Mononuclear cell (primary cell): ENCODE data around the gene ADORA2A. TPM values are rescaled to one million over a fixed set of nuclear protein-coding genes. Genes with fewer than 3 reads are reported as not detected.

Source experiments
- H3K27me3 ChIP-seq: 2 replicates; pipeline ENCODE4 v1.6.0; 2011; ENCODE audit warnings: low read length, control low read depth; ENCODE audit not compliant: insufficient read depth
- H3K4me1 ChIP-seq: 2 replicates; pipeline ENCODE4 v1.5.1; 2011; ENCODE audit warnings: mild to moderate bottlenecking, low read length, control low read depth; ENCODE audit not compliant: insufficient read depth
- H3K4me3 ChIP-seq: 2 replicates; pipeline ENCODE4 v1.5.1; 2011; ENCODE audit warnings: mild to moderate bottlenecking, low read length, moderate library complexity
- H3K9me3 ChIP-seq: 2 replicates; pipeline ENCODE4 v1.5.1; 2011; ENCODE audit warnings: low read depth, mild to moderate bottlenecking, control low read depth, low read length
- total RNA-seq: library from RNA; depleted of rRNA; stranded (reverse); fragments of >200 nt; gene quantifications from one replicate; pipeline ENCODE4 v1.2.3, GENCODE V29; 2012

Gene ADORA2A
- 34.3 TPM for total RNA-seq

DNA sequence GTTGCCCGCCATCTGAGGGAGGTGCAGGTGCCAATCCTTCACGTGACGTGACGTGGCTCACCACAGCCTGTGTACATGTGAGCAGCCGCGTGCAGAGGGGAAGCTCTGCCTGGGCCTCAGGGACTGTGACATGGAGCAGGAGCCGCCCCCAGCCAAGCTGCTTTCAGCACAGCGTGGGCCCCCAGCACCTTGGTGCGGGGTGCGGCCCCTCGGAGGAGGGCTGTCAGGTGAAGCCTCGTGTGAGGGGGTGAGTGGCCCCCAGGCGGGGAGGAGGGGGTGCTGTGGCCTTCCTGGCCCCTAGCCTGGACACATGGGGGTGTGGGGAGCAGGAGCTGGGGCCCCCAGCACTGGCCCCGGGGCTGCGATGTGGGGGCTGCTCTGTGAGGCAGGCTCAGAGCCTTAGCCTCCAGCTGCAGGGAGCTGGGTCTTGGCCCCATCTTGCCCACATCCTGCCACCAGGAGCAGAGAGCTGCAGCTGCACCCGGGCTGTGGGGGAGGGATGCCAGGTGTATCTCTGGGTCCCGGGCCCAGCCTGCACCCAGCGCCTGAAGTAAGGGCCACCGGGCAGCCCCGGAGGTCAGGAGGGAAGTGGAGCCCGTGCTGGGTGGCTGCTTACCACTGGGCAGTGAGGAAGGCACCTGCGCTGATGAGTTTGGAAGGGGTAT is at the start of gene ADORA2A:
ADORA2A (plus strand) TSS at position 100 of the 665 bp plus-strand sequence. CDS start 5,806 bp downstream, outside the sequence.
- H3K9me3 ChIP-seq: no peaks in the 10 kb centered on the region

GRCh38 chr22:24379536-24379935 is 47.9 kb upstream of the ADORA2A start:
- Histone ChIP-seq H3K4me3 (no peak overlapping the region), H3K4me1 (peaks cover 16% of the 10 kb centered on the region), H3K9me3 (no peaks in the 10 kb centered on the region), H3K27me3 (no peaks in the 10 kb centered on the region)

More for the DNA sequence above, at the start of gene ADORA2A:
- Histone ChIP-seq H3K4me3 (peak within 1 kb of the TSS; percentile 48), H3K27me3 (no peaks in the 10 kb centered on the region), H3K4me1 (peaks cover 89% of the 10 kb centered on the region)

DNA sequence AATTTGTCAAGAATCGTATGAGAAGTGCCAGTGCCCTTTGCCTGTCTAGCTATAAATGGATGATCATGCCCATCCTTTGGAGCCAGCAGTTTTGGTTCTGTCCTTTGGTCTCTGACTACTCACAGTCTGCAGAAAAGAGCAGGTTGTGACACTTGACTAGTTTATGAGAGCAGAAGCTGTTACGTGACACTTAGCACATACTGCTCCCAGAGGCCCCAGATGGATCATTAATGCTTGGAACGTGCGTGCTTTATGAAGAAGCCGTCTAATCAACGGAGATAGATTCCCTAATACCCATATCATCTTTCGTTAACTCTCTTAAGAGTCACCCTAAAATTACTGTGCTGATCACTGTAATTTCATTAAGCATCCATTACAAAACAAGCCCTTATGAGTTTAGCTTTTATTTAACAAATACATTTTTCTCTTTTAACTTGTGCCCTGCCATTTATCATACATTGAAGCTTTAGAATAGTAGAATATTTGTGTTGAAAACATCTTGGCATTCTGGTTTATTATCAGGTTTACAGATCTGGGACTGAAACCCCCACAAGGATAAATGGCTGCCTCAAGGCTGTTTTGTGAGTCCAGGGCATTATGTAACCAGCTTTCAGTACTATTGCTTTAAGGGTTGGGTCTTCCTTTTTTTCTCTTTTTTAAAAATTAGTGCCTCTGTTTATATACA is 47.0 kb upstream of the ADORA2A start:
- H3K4me1 ChIP-seq: peaks cover 16% of the 10 kb centered on the region
- H3K9me3 ChIP-seq: no peaks in the 10 kb centered on the region
- H3K4me3 ChIP-seq: no peak overlapping the region
- no peaks in the 10 kb centered on the region for H3K27me3 ChIP-seq

GRCh38 chr22:24380905-24381230 is 46.5 kb upstream of the ADORA2A start:
- Histone ChIP-seq H3K27me3 (no peaks in the 10 kb centered on the region), H3K9me3 (no peaks in the 10 kb centered on the region), H3K4me3 (no peak overlapping the region), H3K4me1 (peaks cover 12% of the 10 kb centered on the region)

DNA sequence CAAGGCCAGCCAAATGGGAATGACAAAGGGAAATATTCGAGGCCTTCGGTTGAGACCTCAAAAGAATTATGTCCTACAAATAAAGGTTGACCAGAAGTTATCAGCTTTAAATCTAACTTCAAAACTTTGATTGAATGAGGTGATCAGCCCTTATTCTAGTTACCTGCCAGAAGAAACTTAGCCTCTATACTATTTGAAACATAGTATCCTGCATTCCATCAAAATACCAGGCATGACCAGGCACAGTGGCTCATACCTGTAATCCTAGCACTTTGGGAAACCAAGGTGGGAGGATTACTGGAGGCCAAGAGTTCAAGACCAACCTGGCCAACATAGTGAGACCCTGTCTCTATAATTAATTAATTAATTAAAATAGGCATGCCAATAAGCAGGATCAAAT is 44.3 kb upstream of the ADORA2A start:
- no peaks in the 10 kb centered on the region for H3K9me3 ChIP-seq

DNA sequence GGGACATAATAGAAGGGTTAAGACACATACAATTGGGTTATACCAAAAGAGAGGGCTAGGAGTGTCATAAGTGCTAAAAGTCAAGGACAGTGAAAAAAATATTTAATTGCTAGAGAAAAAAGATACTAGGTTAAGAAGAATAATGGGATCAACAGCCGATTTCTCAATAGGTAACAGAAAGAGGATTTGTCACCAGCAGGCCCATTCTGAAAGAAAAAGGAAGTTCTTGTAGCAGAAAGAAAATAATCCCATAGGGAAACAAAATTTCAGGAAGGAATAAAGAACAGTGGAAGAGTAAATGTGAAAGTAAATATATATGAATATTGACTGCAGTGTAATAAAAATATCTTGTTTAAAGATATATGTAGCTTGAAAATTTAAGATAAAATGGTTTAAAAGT is 43.3 kb upstream of the ADORA2A start:
- H3K4me1 ChIP-seq: peaks cover 10% of the 10 kb centered on the region
- no peaks in the 10 kb centered on the region for H3K27me3 ChIP-seq
- H3K9me3 ChIP-seq: no peaks in the 10 kb centered on the region
- H3K4me3 ChIP-seq: no peak overlapping the region

More for the DNA sequence above, 44.3 kb upstream of the ADORA2A start:
- H3K4me3 ChIP-seq: no peak overlapping the region
- H3K27me3 ChIP-seq: no peaks in the 10 kb centered on the region
- peaks cover 9% of the 10 kb centered on the region for H3K4me1 ChIP-seq

DNA sequence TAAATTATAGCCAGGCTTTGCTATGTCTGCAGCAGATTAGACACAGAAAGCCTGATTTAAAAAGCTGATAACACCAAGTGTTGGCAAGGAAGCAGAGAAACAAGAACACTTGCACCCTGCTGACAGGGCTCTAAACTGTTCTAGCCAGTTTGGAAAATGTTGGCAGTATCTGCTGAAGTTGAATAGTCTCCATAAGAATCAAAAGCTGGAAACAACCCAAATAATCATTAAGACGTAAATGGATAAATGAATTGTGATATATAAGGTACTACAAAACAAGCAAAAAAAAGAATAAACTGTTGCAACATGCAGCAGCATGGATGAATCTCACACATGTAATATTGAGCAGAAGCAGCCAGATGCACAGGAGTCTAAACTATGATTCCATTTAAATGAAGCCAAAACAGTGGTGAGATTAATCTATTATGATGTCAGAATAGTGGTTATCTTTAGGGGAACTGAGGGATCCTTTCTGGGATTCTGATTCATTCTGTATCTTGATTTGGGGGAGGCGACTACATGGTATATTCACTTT is 40.4 kb upstream of the ADORA2A start:
- no peak overlapping the region for H3K4me3 ChIP-seq
- no peaks in the 10 kb centered on the region for H3K9me3 ChIP-seq
- peaks cover 11% of the 10 kb centered on the region for H3K4me1 ChIP-seq
- H3K27me3 ChIP-seq: no peaks in the 10 kb centered on the region

DNA sequence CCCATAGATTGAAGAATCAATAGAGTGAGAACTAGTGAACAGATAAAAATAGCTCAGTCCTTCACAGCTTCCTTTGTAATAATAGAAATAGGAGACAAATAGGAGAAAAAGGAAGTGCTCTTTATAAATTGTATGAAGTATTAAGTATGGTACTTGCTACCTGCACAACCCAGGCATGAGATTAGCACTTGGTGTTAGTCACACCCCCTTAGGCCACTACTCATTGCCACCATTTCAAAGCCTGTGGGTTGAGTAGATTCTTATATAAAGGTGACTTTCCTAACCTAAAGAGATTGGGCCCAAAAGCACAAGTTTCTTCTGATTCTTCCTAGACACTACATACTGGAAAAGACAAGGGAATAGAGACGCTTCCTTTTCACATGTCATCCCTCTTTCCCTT is 37.7 kb upstream of the ADORA2A start:
- H3K4me1 ChIP-seq: peaks cover 20% of the 10 kb centered on the region
- H3K9me3 ChIP-seq: no peaks in the 10 kb centered on the region
- H3K4me3 ChIP-seq: no peak overlapping the region
- no peaks in the 10 kb centered on the region for H3K27me3 ChIP-seq

DNA sequence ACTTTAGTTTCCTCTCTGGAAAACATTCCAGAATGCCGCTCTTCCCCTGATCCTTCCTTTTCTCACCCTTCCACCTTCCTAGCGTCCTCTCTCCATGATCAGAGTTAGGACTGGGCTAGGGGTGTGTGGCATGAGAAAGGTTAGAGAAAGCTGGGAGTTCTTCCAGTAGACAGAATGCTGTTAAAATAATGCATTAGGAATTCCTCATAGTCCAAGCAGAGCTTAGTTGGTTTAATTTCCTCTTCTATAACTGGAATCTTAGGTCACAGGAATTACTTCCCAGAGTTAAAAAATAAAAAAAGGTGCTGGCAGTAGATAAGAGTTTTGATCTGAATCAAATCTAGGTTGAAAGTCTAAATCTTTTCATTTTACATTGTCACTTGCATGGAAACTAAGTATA is 37.2 kb upstream of the ADORA2A start:
- Histone ChIP-seq H3K27me3 (no peaks in the 10 kb centered on the region), H3K9me3 (no peaks in the 10 kb centered on the region), H3K4me3 (no peak overlapping the region), H3K4me1 (peaks cover 20% of the 10 kb centered on the region)

- peaks cover 20% of the 10 kb centered on the region for H3K4me1 ChIP-seq
- no peaks in the 10 kb centered on the region for H3K9me3 ChIP-seq
- no peaks in the 10 kb centered on the region for H3K27me3 ChIP-seq
- H3K4me3 ChIP-seq: no peak overlapping the region
These were observed 36.8 kb upstream of the ADORA2A start for GRCh38 chr22:24390576-24390975.

DNA sequence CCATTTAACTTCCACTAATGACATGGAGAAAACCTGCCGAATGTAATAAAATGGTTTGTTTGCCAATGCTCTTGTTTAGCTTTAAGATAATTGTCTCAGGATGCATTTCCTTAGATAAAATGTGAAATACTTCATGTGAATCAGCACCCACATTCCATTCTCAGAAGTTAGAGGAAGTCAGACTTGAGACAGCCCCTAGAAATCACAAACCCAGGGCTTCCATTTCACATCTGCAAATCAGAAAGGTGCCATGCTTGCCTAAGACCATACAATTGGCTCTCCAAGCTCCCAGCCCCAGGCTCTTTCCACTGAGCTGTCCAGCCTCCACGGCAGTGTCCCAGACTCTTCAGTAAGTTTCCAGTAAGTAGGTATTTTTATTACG is 35.6 kb upstream of the ADORA2A start:
- Histone ChIP-seq H3K9me3 (no peaks in the 10 kb centered on the region), H3K4me3 (no peak overlapping the region), H3K27me3 (no peaks in the 10 kb centered on the region), H3K4me1 (peaks cover 20% of the 10 kb centered on the region)

GRCh38 chr22:24392218-24392931 is 35.0 kb upstream of the ADORA2A start:
- H3K27me3 ChIP-seq: no peaks in the 10 kb centered on the region
- H3K4me3 ChIP-seq: no peak overlapping the region
- H3K9me3 ChIP-seq: no peaks in the 10 kb centered on the region
- peaks cover 20% of the 10 kb centered on the region for H3K4me1 ChIP-seq

DNA sequence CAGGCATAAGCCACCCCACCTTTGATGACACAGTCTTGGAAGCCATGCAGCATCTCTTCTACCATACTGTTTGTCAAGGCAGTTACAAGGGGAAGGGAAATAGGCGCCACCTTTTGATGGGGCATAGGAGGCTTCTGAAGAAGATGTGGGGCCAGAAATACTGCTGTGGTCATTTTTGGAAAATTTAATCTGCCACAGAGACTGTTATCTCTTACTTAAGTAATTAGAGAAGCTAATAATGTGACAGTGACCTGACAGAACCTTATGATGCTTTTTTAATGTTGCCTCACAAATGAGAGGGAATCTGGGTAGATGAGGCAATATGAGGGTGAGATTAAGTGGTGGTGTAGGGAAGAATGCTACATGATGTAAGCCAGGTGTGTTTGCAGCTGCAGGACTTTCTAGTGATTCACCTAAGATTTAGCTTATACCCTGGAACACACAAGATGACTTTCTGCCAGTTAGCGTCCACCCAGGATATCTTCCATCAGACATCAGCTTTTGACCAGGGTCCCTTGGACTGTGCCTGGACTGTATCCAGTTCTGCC is 34.3 kb upstream of the ADORA2A start:
- Histone ChIP-seq H3K4me3 (no peak overlapping the region), H3K4me1 (peaks cover 20% of the 10 kb centered on the region)

GRCh38 chr22:24393848-24394247 is 33.6 kb upstream of the ADORA2A start:
- Histone ChIP-seq H3K9me3 (no peaks in the 10 kb centered on the region), H3K27me3 (no peaks in the 10 kb centered on the region), H3K4me1 (peaks cover 20% of the 10 kb centered on the region)

More for the DNA sequence above, 34.3 kb upstream of the ADORA2A start:
- Histone ChIP-seq H3K9me3 (no peaks in the 10 kb centered on the region), H3K27me3 (no peaks in the 10 kb centered on the region)

GRCh38 chr22:24394254-24394653 is 33.1 kb upstream of the ADORA2A start:
- Histone ChIP-seq H3K4me3 (no peak overlapping the region), H3K27me3 (no peaks in the 10 kb centered on the region), H3K4me1 (peaks cover 18% of the 10 kb centered on the region), H3K9me3 (no peaks in the 10 kb centered on the region)

More at GRCh38 chr22:24393848-24394247, 33.6 kb upstream of the ADORA2A start:
- no peak overlapping the region for H3K4me3 ChIP-seq
